HG02973 (cell line): ENCODE data around the gene FGD2.

Experiments used
- ATAC-seq: cut with Tn5 transposase; IDR thresholded peaks from one replicate; pipeline ENCODE4 v1.9.1; 2021; ENCODE audit warnings: moderate library complexity; ENCODE audit not compliant: unreplicated experiment

The FGD2 gene

GRCh38 chr6:36970892-36971842, 34.3 kb upstream of the FGD2 start:
- no peak for ATAC-seq

GRCh38 chr6:36971921-36972673, 33.4 kb upstream of the FGD2 start:
- no peak for ATAC-seq

- ATAC-seq, result no peak
Observed at GRCh38 chr6:36973190-36973589, 32.3 kb upstream of the FGD2 start.

- no peak for ATAC-seq
Observed at GRCh38 chr6:36973647-36974046, 31.8 kb upstream of the FGD2 start.

GRCh38 chr6:36975231-36976006, 30.0 kb upstream of the FGD2 start:
- no peak for ATAC-seq

- ATAC-seq, result no peak
Observed at GRCh38 chr6:36976007-36976264, 29.5 kb upstream of the FGD2 start.

GRCh38 chr6:36976509-36976908, 28.9 kb upstream of the FGD2 start:
- ATAC-seq, result no peak

GRCh38 chr6:36976931-36977330, 28.5 kb upstream of the FGD2 start:
- no peak for ATAC-seq

GRCh38 chr6:36977470-36977941, 27.9 kb upstream of the FGD2 start:
- ATAC-seq, result no peak

GRCh38 chr6:36978421-36979346, 26.8 kb upstream of the FGD2 start:
- ATAC-seq, result no peak

- ATAC-seq, result no peak
Observed at GRCh38 chr6:36979347-36979742, 26.1 kb upstream of the FGD2 start.

GRCh38 chr6:36980129-36980528, 25.3 kb upstream of the FGD2 start:
- ATAC-seq, result no peak

GRCh38 chr6:36980876-36981619, 24.4 kb upstream of the FGD2 start:
- no peak for ATAC-seq

GRCh38 chr6:36983538-36983937, 21.9 kb upstream of the FGD2 start:
- ATAC-seq, result no peak

- no peak for ATAC-seq
Observed at GRCh38 chr6:36984581-36985416, 20.7 kb upstream of the FGD2 start.

- ATAC-seq, result peak; percentile 2
Observed at GRCh38 chr6:36985417-36985807, 20.0 kb upstream of the FGD2 start.

GRCh38 chr6:36985808-36986703, 19.4 kb upstream of the FGD2 start, which contains the start of gene MTCH1:
MTCH1 (minus strand) TSS chr6:36986196; CDS start chr6:36986173, 23 bp downstream.
- ATAC-seq, result peak; percentile 70

- no peak for ATAC-seq
Observed at GRCh38 chr6:36986704-36987047, 18.8 kb upstream of the FGD2 start.
